Colonic mucosa (tissue), 4 donors: ENCODE results near the gene KIF5B. TPM values are rescaled to one million over a fixed set of nuclear protein-coding genes. Genes with fewer than 3 reads are reported as not detected.
"Not testable (repeated sequence)": the region's sequence is repeated elsewhere in the genome, so short reads cannot be mapped to it uniquely, and the experiment has no call there.

ENCODE experiments used
- DNase-seq: peaks from one replicate; pipeline ENCODE4 v3.0.0-alpha.2; 2020
- H3K27ac ChIP-seq: fragments of 200-600 bp; one replicate; pipeline ENCODE4 v1.8.0; 2021
- H3K27me3 ChIP-seq: fragments of 200-600 bp; one replicate; pipeline ENCODE4 v1.8.0; 2021
- H3K36me3 ChIP-seq: fragments of 200-600 bp; one replicate; pipeline ENCODE4 v1.8.0; 2021
- H3K4me1 ChIP-seq: fragments of 200-600 bp; one replicate; pipeline ENCODE4 v1.8.0; 2021; ENCODE audit warnings: mild to moderate bottlenecking
- H3K4me3 ChIP-seq: fragments of 200-600 bp; one replicate; pipeline ENCODE4 v1.8.0; 2021
- H3K9ac ChIP-seq, 2 donors: one replicate each; pipeline ENCODE4 v1.7.0; 2013; ENCODE audit warnings: control low read depth in 2 of 2, low read depth in 2 of 2, low read length in 2 of 2
- H3K9me3 ChIP-seq: fragments of 200-600 bp; one replicate; pipeline ENCODE4 v1.8.0; 2021
- intact Hi-C: fragments of 100-400 bp; cut with DNase I; formaldehyde crosslinking; loops from one replicate; pipeline ENCODE4 v1.14.1; 2022
- total RNA-seq, 2 donors: library from RNA; stranded (reverse); fragmentation: NEBNext Ultra II Directional in 1 of 2; extraction: Animal tissue kit (Norgen Biotek cat#: 25700) in 1 of 2; gene quantifications; one replicate each; pipeline ENCODE4 v1.2.1, GENCODE V29; 2021
- TF ChIP-seq, protein P1 (sequence below): fragments of 200-600 bp; IDR thresholded peaks from one replicate; pipeline ENCODE4 v1.8.0; 2022; ENCODE audit warnings: antibody characterized with exemption, mild to moderate bottlenecking
- donor health status: healthy.
- donor health status: DM: no; HTN: no; CAD: no.
- donor health status: DM: no; HTN: no; CAD: no.

Gene KIF5B
- total RNA-seq, 2 donors from 2014 or later = 119 to 153 TPM

DNA sequence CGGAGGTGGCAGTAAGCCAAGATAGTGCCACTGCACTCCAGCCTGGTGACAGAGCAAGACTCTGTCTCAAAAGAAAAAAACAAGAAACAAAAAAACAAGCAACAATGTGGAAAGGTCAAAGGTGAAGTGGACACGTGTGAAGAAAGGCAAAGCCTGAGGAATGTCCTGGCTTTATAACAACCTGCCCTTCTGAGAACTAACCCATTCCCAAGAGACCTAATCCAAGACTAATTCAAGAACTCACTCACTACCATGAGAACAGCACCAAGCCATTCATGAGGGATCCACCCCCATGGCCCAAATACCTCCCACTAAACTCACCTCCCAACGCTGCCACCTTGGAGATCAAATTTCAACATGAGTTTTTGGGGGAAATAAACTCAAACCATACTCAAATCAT lies 47.5 kb upstream of the KIF5B start:
- Histone ChIP-seq H3K27me3 (no peaks in the 10 kb centered on the region), H3K4me1 (no peaks in the 10 kb centered on the region), H3K36me3 (no peaks in the 10 kb centered on the region), H3K4me3 (no peak overlapping the region), H3K9ac (no peak overlapping the region), H3K27ac (no peak overlapping the region), H3K9me3 (no peaks in the 10 kb centered on the region)
- TF ChIP-seq, protein P1, sequence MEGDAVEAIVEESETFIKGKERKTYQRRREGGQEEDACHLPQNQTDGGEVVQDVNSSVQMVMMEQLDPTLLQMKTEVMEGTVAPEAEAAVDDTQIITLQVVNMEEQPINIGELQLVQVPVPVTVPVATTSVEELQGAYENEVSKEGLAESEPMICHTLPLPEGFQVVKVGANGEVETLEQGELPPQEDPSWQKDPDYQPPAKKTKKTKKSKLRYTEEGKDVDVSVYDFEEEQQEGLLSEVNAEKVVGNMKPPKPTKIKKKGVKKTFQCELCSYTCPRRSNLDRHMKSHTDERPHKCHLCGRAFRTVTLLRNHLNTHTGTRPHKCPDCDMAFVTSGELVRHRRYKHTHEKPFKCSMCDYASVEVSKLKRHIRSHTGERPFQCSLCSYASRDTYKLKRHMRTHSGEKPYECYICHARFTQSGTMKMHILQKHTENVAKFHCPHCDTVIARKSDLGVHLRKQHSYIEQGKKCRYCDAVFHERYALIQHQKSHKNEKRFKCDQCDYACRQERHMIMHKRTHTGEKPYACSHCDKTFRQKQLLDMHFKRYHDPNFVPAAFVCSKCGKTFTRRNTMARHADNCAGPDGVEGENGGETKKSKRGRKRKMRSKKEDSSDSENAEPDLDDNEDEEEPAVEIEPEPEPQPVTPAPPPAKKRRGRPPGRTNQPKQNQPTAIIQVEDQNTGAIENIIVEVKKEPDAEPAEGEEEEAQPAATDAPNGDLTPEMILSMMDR = no peak
- intact Hi-C loops = no loop called here
- no peak for DNase-seq

DNA sequence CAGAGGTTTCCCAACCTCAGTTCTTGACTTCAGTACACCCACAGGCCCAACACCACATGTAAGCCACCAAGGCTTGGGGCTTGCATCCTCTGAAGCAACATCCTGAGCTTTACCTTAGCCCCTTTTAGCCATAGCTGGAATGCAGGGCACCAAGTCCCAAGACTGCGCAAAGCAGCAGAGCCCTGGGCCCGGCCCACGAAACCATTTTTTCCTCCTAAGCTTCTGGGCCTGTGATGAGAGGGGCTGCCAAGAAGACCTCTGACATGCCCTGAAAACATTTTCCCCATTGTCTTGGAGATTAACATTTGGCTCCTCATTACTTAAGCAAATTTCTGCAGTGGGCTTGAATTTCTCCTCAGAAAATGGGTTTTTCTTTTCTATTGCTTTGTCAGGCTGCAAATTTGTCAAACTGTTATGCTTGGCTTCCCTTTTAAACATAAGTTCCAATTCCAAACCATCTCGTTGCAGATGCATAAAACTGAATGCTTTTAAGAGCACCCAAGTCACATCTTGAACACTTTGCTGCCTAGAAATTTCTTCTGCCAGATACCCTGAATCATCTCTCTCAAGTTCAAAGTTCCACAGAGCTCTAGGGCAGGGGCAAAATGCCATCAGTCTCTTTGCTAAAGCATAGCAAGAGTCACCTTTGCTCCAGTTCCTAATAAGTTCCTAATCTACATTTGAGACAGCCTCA lies 42.5 kb upstream of the KIF5B start:
- H3K27me3 ChIP-seq, H3K9ac ChIP-seq, intact Hi-C loops, H3K4me3 ChIP-seq, H3K36me3 ChIP-seq, H3K9me3 ChIP-seq, H3K4me1 ChIP-seq, DNase-seq, H3K27ac ChIP-seq: not testable (repeated sequence)

DNA sequence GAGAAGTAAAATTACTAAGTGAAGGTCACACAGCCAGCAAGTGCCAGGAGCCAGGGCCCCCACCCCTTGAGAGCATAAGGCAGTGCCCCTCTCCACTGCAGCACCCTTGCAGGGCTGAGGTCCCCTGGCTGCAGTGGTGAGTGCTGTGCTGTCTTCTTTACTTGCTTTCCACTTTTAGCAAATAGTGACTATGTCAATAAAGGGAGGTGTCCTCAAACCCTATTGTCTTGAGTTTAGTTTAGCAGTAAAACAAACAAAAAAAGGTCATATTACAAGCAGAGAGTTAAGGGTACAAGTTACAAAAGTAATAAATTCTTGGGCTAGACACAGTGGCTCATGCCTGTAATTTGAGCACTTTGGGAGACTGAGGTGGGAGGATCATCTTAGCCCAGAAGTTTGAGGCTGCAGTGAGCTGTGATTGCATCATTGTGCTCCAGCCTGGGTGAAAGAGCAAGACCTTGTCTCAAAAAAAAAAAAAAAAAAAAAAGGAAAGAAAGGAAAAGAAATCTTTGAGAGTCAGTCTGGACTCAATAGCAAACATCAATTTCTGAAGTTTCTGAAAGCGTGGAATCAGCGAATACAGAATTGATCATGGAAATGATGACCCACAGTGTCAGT lies 39.0 kb upstream of the KIF5B start:
- Histone ChIP-seq H3K27me3 (no peaks in the 10 kb centered on the region), H3K27ac (no peak overlapping the region), H3K9me3 (no peaks in the 10 kb centered on the region), H3K4me3 (no peak overlapping the region), H3K9ac (no peak overlapping the region), H3K4me1 (no peaks in the 10 kb centered on the region), H3K36me3 (no peaks in the 10 kb centered on the region)
- TF ChIP-seq, protein P1 = no peak
- intact Hi-C loops = no loop called here
- peak; percentile 41 for DNase-seq

DNA sequence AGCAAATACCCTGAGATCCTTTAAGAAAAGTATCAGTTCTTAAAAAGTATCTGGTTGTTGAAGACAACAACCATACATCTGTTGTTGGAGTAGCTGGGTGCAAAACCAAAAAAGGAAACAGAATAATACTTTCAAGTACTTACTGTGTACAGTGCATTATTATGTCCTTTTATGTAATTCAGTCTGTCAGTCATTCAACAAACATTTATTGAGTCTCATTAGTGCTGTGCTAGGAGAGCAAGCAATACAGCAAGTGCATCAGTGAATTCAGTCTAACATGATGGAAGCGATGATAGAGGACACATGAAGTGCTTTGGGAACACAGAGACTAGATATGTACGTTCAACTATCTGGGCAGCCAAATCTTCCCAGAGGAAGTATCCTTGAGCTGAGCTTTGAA lies 37.4 kb upstream of the KIF5B start:
- no peak overlapping the region for H3K27ac ChIP-seq
- no peaks in the 10 kb centered on the region for H3K9me3 ChIP-seq
- TF ChIP-seq, protein P1 = no peak
- no peak overlapping the region for H3K4me3 ChIP-seq
- intact Hi-C loops = no loop called here
- DNase-seq = no peak
- no peaks in the 10 kb centered on the region for H3K27me3 ChIP-seq
- no peak overlapping the region for H3K9ac ChIP-seq
- no peaks in the 10 kb centered on the region for H3K36me3 ChIP-seq
- no peaks in the 10 kb centered on the region for H3K4me1 ChIP-seq

DNA sequence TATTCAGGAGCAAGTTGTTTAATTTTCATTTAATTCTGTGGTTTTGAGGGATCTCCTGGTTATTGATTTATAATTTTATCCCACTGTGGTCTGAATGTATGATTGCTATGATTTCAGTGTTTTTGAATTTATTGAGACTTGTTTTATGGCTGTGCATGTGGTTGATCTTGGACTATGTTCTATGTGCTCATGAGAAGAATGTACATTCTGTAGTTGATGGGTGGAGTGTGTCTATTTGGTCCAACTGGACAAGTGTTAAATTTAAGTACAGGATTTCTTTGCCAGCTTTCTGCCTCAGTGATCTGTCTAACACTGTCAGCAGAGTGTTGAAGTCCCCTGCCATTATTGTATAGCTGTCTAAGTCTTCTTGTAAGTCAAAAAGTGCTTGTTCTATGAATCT lies 34.8 kb upstream of the KIF5B start:
- no peaks in the 10 kb centered on the region for H3K27me3 ChIP-seq
- H3K4me3 ChIP-seq = no peak overlapping the region
- TF ChIP-seq, protein P1 = no peak
- H3K9me3 ChIP-seq = no peaks in the 10 kb centered on the region
- no peak overlapping the region for H3K27ac ChIP-seq
- intact Hi-C loops = no loop called here
- DNase-seq = no peak
- no peaks in the 10 kb centered on the region for H3K4me1 ChIP-seq
- no peaks in the 10 kb centered on the region for H3K36me3 ChIP-seq
- H3K9ac ChIP-seq = no peak overlapping the region

DNA sequence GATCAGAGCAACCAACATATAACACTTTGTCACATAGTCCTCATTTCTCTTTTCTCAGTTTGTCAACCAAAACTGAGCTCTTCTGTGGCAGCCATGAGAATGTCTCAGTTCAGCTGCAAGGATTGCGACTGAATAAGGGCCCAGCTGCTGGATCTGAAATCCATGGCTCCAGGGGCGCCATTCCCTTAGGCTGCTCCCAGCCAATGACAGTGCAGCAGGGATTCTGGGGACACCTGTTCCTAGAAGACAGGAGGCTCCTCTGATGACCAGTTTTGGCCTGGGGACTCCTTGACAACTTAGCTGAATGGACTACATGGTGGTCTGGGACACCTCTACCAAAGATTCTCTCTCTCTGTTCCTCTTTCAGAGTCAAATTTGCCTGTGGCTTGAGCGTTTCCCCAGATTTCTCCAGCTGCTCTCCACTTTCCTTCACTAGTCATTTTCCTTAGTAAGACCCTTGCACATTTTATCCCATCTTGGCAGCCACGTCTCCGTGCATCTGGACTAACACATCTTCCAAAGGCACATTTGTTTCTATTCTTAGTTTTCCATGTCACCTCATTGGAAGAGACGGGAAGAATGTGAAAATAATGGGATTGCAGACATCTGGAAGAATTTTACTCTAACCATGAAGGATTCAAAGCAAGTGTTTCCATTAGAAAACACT lies 28.1 kb upstream of the KIF5B start:
- Histone ChIP-seq H3K27ac (no peak overlapping the region), H3K4me1 (no peaks in the 10 kb centered on the region), H3K4me3 (no peak overlapping the region), H3K27me3 (no peaks in the 10 kb centered on the region), H3K9me3 (no peaks in the 10 kb centered on the region), H3K9ac (no peak overlapping the region), H3K36me3 (no peaks in the 10 kb centered on the region)
- intact Hi-C loops = no loop called here
- TF ChIP-seq, protein P1 = no peak
- no peak for DNase-seq
